Neural progenitor cell (in vitro differentiated cells): ENCODE results near the gene DDX39B. TPM values are rescaled to one million over a fixed set of nuclear protein-coding genes. Genes with fewer than 3 reads are reported as not detected.

Experiments used
- DNase-seq: peaks from one replicate; pipeline ENCODE4 v3.0.0-alpha.2; 2016; ENCODE audit warnings: low spot score
- H2AFZ ChIP-seq: fragments of 200-600 bp; sonication (generic); replicated peaks from 2 replicates; pipeline ENCODE4 v1.6.1; 2016; ENCODE audit warnings: antibody characterized with exemption
- H3F3A ChIP-seq: fragments of 200-600 bp; sonication (generic); 2 replicates; pipeline ENCODE4 v1.6.1; 2016; ENCODE audit warnings: antibody characterized with exemption, low read depth
- H3K27ac ChIP-seq: fragments of 200-600 bp; sonication (generic); 2 replicates; pipeline ENCODE4 v1.5.1; 2016; ENCODE audit warnings: mild to moderate bottlenecking
- H3K27me3 ChIP-seq: fragments of 200-600 bp; sonication (generic); 2 replicates; pipeline ENCODE4 v1.6.1; 2016; ENCODE audit warnings: mild to moderate bottlenecking, moderate library complexity
- H3K36me3 ChIP-seq: fragments of 200-600 bp; sonication (generic); 2 replicates; pipeline ENCODE4 v1.5.1; 2016
- H3K4me1 ChIP-seq: fragments of 200-600 bp; sonication (generic); 2 replicates; pipeline ENCODE4 v1.6.1; 2016; ENCODE audit warnings: mixed run types
- H3K4me2 ChIP-seq: fragments of 200-600 bp; sonication (generic); 2 replicates; pipeline ENCODE4 v1.6.1; 2016
- H3K4me3 ChIP-seq: fragments of 200-600 bp; sonication (generic); 2 replicates; pipeline ENCODE4 v1.5.1; 2016
- H3K79me2 ChIP-seq: fragments of 200-600 bp; sonication (generic); 2 replicates; pipeline ENCODE4 v1.6.1; 2016; ENCODE audit warnings: low read depth
- H3K9ac ChIP-seq: fragments of 200-600 bp; sonication (generic); 2 replicates; pipeline ENCODE4 v1.6.1; 2016
- H3K9me3 ChIP-seq: fragments of 200-600 bp; sonication (generic); 2 replicates; pipeline ENCODE4 v1.5.1; 2016; ENCODE audit warnings: low read depth
- H4K20me1 ChIP-seq: fragments of 200-600 bp; sonication (generic); 2 replicates; pipeline ENCODE4 v1.6.1; 2016; ENCODE audit warnings: low read depth
- H3K27ac Mint-ChIP-seq: 3 replicates; pipeline ENCODE4 v1.8.0; 2021; ENCODE audit warnings: mixed read lengths
- H3K27me3 Mint-ChIP-seq: 2 replicates; pipeline ENCODE4 v1.8.0; 2022; ENCODE audit warnings: low read depth, mild to moderate bottlenecking, inconsistent platforms, moderate library complexity, mixed read lengths; ENCODE audit not compliant: insufficient read depth
- H3K36me3 Mint-ChIP-seq: 3 replicates; pipeline ENCODE4 v1.8.0; 2021; ENCODE audit warnings: mixed read lengths
- H3K4me1 Mint-ChIP-seq: 3 replicates; pipeline ENCODE4 v1.8.0; 2021; ENCODE audit warnings: mixed read lengths
- H3K4me3 Mint-ChIP-seq: 3 replicates; pipeline ENCODE4 v1.8.0; 2021; ENCODE audit warnings: mild to moderate bottlenecking, moderate library complexity, mixed read lengths
- H3K9me3 Mint-ChIP-seq: 3 replicates; pipeline ENCODE4 v1.8.0; 2020; ENCODE audit warnings: mixed read lengths
- EZH2 ChIP-seq: fragments of 200-600 bp; sonication (generic); IDR thresholded peaks from 2 replicates; pipeline ENCODE4 v1.6.1; 2017; ENCODE audit warnings: antibody characterized with exemption, mild to moderate bottlenecking, moderate library complexity
- EZH2phosphoT487 ChIP-seq: fragments of 200-600 bp; sonication (generic); IDR thresholded peaks from 2 replicates; pipeline ENCODE4 v1.6.1; 2017; ENCODE audit warnings: antibody characterized with exemption
- total RNA-seq: library from RNA; depleted of rRNA; stranded (reverse); fragments of >200 nt; gene quantifications from 2 replicates; pipeline ENCODE4 v1.2.3, GENCODE V29; 2015; ENCODE audit warnings: low replicate concordance
- TF ChIP-seq, protein P1 (sequence below): fragments of 200-600 bp; sonication (generic); IDR thresholded peaks from 2 replicates; pipeline ENCODE4 v1.5.1; 2017; ENCODE audit warnings: antibody characterized with exemption, mild to moderate bottlenecking

DDX39B gene
- total RNA-seq, 1 donor from 2014 or later: 493 TPM

DNA sequence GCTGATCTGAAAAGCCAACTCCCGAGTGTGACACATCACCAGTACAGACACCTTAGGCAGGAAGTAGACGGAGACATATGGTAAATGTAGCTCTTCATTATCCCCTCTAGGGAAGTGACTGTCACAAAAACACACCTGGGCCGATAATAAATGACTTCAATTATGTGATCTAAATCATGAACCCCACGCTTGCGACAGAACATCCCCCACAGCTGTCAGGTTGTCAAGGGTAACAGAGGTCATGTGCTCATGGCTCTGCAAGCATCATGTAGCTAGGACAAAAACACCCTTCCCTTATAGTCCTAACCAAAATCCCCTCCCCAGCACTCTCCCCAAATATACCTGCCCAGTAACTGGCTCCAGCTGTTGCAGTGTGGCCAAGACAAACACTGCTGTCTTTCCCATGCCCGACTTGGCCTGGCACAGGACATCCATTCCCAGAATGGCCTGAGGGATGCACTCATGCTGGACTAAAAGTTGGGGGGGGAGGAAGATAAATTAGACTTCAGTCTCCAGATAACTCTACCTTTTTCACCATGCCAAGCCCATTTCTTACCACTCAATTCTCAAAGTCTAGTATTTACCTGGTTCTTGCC, 2.9 kb downstream of the DDX39B start:
- no peak for TF ChIP-seq EZH2phosphoT487
- TF ChIP-seq, protein P1, sequence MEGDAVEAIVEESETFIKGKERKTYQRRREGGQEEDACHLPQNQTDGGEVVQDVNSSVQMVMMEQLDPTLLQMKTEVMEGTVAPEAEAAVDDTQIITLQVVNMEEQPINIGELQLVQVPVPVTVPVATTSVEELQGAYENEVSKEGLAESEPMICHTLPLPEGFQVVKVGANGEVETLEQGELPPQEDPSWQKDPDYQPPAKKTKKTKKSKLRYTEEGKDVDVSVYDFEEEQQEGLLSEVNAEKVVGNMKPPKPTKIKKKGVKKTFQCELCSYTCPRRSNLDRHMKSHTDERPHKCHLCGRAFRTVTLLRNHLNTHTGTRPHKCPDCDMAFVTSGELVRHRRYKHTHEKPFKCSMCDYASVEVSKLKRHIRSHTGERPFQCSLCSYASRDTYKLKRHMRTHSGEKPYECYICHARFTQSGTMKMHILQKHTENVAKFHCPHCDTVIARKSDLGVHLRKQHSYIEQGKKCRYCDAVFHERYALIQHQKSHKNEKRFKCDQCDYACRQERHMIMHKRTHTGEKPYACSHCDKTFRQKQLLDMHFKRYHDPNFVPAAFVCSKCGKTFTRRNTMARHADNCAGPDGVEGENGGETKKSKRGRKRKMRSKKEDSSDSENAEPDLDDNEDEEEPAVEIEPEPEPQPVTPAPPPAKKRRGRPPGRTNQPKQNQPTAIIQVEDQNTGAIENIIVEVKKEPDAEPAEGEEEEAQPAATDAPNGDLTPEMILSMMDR: no peak
- no peak for TF ChIP-seq EZH2
- H2AFZ ChIP-seq: no peak overlapping the region
- Mint-ChIP-seq H3K4me1 (peaks cover 35% of the 10 kb centered on the region), H3K9me3 (no peaks in the 10 kb centered on the region), H3K4me3 (peak overlapping the region; percentile 100), H3K36me3 (peaks cover 57% of the 10 kb centered on the region), H3K27me3 (peaks cover 6% of the 10 kb centered on the region), H3K27ac (no peak overlapping the region)
- DNase-seq: no peak
- peaks cover 75% of the 10 kb centered on the region for H4K20me1 ChIP-seq
- peaks cover 42% of the 10 kb centered on the region for H3K36me3 ChIP-seq
- H3K27me3 ChIP-seq: no peaks in the 10 kb centered on the region
- H3K4me3 ChIP-seq: peak overlapping the region; percentile 96
- peaks cover 16% of the 10 kb centered on the region for H3K4me1 ChIP-seq
- peak overlapping the region; percentile 89 for H3K4me2 ChIP-seq
- no peak overlapping the region for H3K27ac ChIP-seq
- H3F3A ChIP-seq: peaks cover 78% of the 10 kb centered on the region
- peaks cover 90% of the 10 kb centered on the region for H3K79me2 ChIP-seq
- H3K9me3 ChIP-seq: no peaks in the 10 kb centered on the region
- H3K9ac ChIP-seq: peak overlapping the region; percentile 99

DNA sequence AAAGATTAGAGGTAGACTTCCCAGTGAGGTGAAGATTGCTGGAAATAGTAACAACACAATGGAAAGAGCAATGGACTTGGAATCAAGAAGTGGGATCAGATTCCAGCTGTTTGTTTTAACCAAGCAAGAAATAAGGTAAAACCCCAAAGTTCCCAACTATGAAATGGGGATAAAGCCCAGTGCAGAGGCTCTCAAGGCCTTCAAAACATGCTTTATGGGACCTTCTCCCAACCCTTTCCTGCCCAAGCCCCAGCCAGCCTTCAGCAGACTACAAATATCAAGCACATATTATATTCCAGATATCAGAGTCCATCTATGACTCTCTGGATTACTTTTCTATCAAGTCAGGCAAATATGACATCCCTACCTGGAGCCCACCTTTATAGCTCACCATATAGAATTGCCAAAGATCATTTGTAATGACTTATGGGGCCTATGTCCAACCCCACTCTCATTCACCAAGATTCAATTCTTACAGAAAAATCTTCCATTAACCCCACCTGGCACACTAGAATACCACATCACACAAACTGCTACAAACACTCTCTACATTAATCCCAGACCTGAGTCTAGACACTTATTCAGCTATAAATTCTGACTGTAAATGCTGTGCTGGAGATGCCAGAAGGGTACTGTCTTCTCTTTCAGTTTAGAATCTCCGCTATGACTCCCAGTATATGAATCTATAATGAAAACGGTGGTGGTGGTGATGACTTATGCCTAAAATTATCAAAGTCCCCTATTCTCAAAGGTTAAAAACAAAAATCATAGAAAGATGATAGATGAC, 6.1 kb downstream of the DDX39B start:
- Mint-ChIP-seq H3K36me3 (peaks cover 73% of the 10 kb centered on the region), H3K4me3 (no peak overlapping the region), H3K9me3 (no peaks in the 10 kb centered on the region), H3K4me1 (peaks cover 25% of the 10 kb centered on the region), H3K27me3 (peaks cover 6% of the 10 kb centered on the region), H3K27ac (no peak overlapping the region)
- H3K4me1 ChIP-seq: peaks cover 16% of the 10 kb centered on the region
- no peak overlapping the region for H3K4me3 ChIP-seq
- no peak overlapping the region for H2AFZ ChIP-seq
- H3K9ac ChIP-seq: no peak overlapping the region
- H3K36me3 ChIP-seq: peaks cover 52% of the 10 kb centered on the region
- DNase-seq: no peak
- H3K4me2 ChIP-seq: no peak overlapping the region
- no peak for TF ChIP-seq EZH2
- TF ChIP-seq, protein P1: no peak
- no peak for TF ChIP-seq EZH2phosphoT487
- H4K20me1 ChIP-seq: peaks cover 99% of the 10 kb centered on the region
- no peak overlapping the region for H3K27ac ChIP-seq
- no peaks in the 10 kb centered on the region for H3K27me3 ChIP-seq
- no peaks in the 10 kb centered on the region for H3K9me3 ChIP-seq
- H3K79me2 ChIP-seq: peaks cover 85% of the 10 kb centered on the region
- H3F3A ChIP-seq: peaks cover 85% of the 10 kb centered on the region

DNA sequence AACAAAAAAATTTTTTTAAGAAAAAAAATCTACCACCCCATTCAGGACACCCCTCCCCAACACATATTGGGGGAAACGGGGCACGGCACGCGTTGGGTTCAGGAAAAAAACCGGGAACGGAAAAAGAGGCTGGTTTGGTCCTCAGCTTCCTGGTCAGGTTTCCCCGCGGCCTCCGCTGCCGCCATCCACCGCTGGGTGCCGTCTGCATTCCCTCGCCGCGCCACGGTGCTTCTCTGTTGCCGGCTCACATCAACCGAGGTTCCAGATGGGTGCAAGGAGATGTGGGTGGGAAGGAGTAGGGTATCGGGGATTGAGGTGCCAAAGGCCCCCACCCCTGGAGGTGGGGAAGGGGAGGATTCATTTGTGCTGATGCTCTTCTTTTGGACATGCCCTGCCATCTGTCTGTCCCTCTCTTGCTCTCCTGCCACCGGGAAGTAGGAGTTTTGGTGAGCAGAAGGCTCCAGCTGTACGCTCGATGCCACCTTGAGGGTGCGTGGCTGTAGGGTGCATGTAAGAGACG, 7.2 kb downstream of the DDX39B start:
- no peak overlapping the region for H3K9ac ChIP-seq
- H4K20me1 ChIP-seq: peaks cover 99% of the 10 kb centered on the region
- H3K4me2 ChIP-seq: no peak overlapping the region
- no peak for TF ChIP-seq EZH2phosphoT487
- TF ChIP-seq EZH2: no peak
- TF ChIP-seq, protein P1: no peak
- no peak overlapping the region for H3K27ac Mint-ChIP-seq
- peaks cover 7% of the 10 kb centered on the region for H3K4me1 ChIP-seq
- peaks cover 87% of the 10 kb centered on the region for H3F3A ChIP-seq
- H3K27me3 Mint-ChIP-seq: peaks cover 4% of the 10 kb centered on the region
- H3K27ac ChIP-seq: peak overlapping the region; percentile 20
- H3K27me3 ChIP-seq: no peaks in the 10 kb centered on the region
- no peak for DNase-seq
- no peak overlapping the region for H2AFZ ChIP-seq
- peaks cover 14% of the 10 kb centered on the region for H3K4me1 Mint-ChIP-seq
- H3K36me3 Mint-ChIP-seq: peaks cover 72% of the 10 kb centered on the region
- H3K79me2 ChIP-seq: peaks cover 74% of the 10 kb centered on the region
- H3K9me3 Mint-ChIP-seq: no peaks in the 10 kb centered on the region
- H3K9me3 ChIP-seq: no peaks in the 10 kb centered on the region
- peaks cover 47% of the 10 kb centered on the region for H3K36me3 ChIP-seq
- H3K4me3 Mint-ChIP-seq: no peak overlapping the region
- no peak overlapping the region for H3K4me3 ChIP-seq
